MG63 (cell line): ENCODE data around the gene TPR. TPM values are rescaled to one million over a fixed set of nuclear protein-coding genes. Genes with fewer than 3 reads are reported as not detected.

Source experiments
- DNase-seq: peaks from one replicate; pipeline ENCODE4 v3.0.0-alpha.2; 2020
- H3K27me3 ChIP-seq: fragments of 250-450 bp; sonication (Bioruptor Pico); 2 replicates; pipeline ENCODE4 v1.5.1; 2020; ENCODE audit warnings: mild to moderate bottlenecking, moderate library complexity
- H3K36me3 ChIP-seq: fragments of 250-450 bp; sonication (Bioruptor Pico); 2 replicates; pipeline ENCODE4 v1.5.1; 2020; ENCODE audit warnings: mild to moderate bottlenecking, moderate library complexity
- H3K4me3 ChIP-seq: fragments of 250-450 bp; sonication (Bioruptor Pico); 2 replicates; pipeline ENCODE4 v1.5.1; 2020; ENCODE audit warnings: mild to moderate bottlenecking, moderate library complexity
- H3K9me3 ChIP-seq: fragments of 250-450 bp; sonication (Bioruptor Pico); 2 replicates; pipeline ENCODE4 v1.5.1; 2020; ENCODE audit warnings: mild to moderate bottlenecking, moderate library complexity
- total RNA-seq: library from RNA; depleted of rRNA; stranded (reverse); fragments of >200 nt; shearing (Covaris generic); gene quantifications from 2 replicates; pipeline ENCODE4 v1.2.3, GENCODE V29; 2014; ENCODE audit warnings: low replicate concordance; rRNA removed

Gene TPR
- total RNA-seq, 1 experiment from 2014 or later: 23.2 TPM

GRCh38 chr1:186272486-186272885 lies 102.6 kb downstream of the TPR start:
- no peak overlapping the region for H3K4me3 ChIP-seq
- no peak for DNase-seq
- H3K36me3 ChIP-seq: no peaks in the 10 kb centered on the region
- no peaks in the 10 kb centered on the region for H3K27me3 ChIP-seq
- H3K9me3 ChIP-seq: no peaks in the 10 kb centered on the region

DNA sequence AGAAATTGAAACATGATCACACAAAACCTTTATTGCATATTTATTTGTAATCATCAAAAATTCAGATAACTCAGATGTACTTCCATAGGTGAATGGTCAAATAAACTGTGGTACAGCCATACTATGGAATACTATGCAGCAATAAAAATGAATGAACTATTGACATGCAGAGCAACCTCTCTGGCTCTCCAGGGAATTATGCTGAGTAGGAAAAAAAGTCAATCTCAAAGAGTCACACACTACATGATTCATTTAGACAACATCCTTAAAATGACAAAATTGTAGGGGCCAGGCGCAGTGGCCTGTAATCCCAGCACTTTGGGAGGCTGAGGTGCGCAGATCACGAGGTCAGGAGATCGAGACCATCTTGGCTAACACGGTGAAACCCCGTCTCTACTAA lies 104.0 kb downstream of the TPR start:
- no peak for DNase-seq

More for the DNA sequence above, 104.0 kb downstream of the TPR start:
- Histone ChIP-seq H3K9me3 (no peaks in the 10 kb centered on the region), H3K27me3 (0 out of 2 replicates have a peak, but pooled peaks cover under 1% of the 10 kb centered on the region), H3K4me3 (no peak overlapping the region), H3K36me3 (no peaks in the 10 kb centered on the region)

Other genes starting within 250 kb of the TPR start
- not detected in 2 replicates for gene PRG4, start 79.0 kb downstream of the TPR start, total RNA-seq
- gene ODR4, start 585 bp upstream of the TPR start, total RNA-seq: 12.7 and 15.0 TPM in 2 replicates
- not detected in 2 replicates for gene PDC, start 85.9 kb upstream of the TPR start, total RNA-seq